ENCODE measurements around the gene SCARB2. TPM values are rescaled to one million over a fixed set of nuclear protein-coding genes. Genes with fewer than 3 reads are reported as not detected.
"Not testable (repeated sequence)": the region's sequence is repeated elsewhere in the genome, so short reads cannot be mapped to it uniquely, and the experiment has no call there.

Gene SCARB2
- total RNA-seq, result 165 and 174 TPM in 2 replicates

DNA sequence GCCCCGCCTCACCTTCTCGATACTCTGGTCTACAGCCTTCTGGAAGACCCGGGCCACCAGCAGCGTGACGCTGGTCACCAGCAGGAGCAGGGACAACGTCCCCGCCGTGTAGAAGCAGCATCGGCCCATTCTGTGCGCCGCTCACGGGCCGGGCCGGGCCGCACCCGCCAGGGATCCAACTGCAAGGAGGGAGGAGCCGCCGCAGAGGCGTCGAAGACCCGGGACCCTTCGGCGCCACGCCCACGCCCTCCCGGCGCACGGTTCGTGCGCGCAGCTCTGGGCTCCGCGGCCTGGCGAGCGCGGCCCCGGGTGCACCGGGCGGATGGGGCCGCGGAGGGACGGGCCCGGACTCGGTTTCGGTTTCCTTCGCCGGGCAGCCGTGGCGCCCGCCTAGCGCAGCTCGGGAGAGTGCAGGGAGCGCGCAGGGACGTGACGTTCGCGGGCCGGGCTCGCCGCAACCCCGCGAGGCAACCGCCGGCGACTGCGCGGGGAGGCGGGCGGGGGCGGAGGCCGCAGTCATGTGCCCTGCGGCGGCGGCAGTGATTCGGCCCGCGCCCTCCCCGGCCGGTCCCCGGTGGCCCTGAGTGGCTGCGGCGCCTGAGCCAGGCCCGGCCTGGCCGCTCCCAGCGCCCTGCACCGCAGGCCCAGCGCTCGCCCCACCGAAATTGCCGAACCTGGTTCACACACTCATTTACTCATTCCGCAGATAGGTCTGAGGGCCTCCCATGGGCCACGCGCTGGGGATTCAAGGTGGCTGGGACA, at the start of gene SCARB2:
Gene SCARB2 (minus strand): TSS at position 410 of the 762 bp plus-strand sequence. CDS start 281 bp downstream, at position 129.
- DNase-seq (ENCODE audit: low read depth in 2 of 2), result peak; percentile 93 to 96

GRCh38 chr4:76260571-76260970, 46.9 kb upstream of the SCARB2 start:
- no peak for DNase-seq (ENCODE audit: low read depth in 2 of 2)

DNA sequence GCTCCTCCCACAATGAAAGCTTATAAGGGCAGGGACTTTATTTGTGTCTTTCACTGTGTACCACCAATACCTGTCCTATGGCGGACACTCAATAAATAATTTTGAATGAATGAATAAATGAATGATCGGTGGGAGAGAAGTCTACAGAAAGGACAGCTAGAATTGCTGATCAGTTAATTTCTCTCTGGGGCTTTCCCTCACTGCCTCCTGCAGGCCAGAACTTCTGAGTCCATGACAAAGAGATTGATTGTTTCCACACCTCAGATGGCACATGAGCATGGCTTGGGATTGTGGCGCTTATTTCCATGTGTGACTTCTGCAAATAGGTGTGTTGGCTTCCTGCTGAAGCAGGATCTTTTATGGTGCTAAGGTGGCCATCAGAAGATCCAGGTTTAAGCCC, 44.2 kb upstream of the SCARB2 start:
- DNase-seq (ENCODE audit: low read depth in 2 of 2), result no peak

GRCh38 chr4:76256968-76257367, 43.3 kb upstream of the SCARB2 start:
- DNase-seq (ENCODE audit: low read depth in 2 of 2), result no peak

GRCh38 chr4:76256032-76256431, 42.4 kb upstream of the SCARB2 start:
- no peak for DNase-seq (ENCODE audit: low read depth in 2 of 2)

DNA sequence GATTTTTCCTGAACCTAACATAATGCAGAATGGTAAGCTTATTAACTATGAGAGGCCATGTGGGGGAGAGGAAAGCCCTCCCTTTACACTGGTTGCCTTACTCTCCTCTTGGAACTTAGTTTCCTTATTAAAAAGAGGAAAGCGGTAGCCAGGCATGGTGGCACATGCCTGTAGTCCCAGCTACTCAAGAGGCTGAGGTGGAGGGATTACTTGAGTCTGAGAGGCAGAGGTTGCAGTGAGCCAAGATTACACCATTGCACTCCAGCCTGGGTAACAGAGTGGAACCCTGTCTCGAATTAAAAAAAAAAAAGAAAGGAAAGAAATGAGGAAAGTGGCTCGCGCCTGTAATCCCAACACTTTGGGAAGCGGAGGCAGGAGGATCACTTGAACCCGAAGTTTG, 39.9 kb upstream of the SCARB2 start:
- no peak for DNase-seq (ENCODE audit: low read depth in 2 of 2)

DNA sequence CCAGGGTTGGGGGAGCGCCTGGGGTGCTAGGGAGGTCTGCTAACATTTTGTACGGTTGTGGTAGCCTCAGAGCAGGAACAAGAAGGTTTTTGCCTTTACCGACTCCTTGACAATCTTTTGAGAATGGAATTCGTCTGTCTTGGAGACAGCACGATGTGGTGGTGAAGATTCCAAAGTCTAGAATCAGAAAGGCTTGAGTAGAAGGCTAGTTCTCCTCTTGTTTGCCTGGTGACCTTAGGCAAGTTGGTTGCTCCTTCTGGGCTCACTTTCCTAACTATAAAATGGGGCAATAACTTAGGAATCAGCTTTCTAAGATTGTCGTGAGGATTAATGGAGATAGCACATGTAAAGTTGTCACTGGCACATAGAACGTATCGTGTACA, 38.6 kb upstream of the SCARB2 start:
- DNase-seq (ENCODE audit: low read depth in 2 of 2), result no peak

DNA sequence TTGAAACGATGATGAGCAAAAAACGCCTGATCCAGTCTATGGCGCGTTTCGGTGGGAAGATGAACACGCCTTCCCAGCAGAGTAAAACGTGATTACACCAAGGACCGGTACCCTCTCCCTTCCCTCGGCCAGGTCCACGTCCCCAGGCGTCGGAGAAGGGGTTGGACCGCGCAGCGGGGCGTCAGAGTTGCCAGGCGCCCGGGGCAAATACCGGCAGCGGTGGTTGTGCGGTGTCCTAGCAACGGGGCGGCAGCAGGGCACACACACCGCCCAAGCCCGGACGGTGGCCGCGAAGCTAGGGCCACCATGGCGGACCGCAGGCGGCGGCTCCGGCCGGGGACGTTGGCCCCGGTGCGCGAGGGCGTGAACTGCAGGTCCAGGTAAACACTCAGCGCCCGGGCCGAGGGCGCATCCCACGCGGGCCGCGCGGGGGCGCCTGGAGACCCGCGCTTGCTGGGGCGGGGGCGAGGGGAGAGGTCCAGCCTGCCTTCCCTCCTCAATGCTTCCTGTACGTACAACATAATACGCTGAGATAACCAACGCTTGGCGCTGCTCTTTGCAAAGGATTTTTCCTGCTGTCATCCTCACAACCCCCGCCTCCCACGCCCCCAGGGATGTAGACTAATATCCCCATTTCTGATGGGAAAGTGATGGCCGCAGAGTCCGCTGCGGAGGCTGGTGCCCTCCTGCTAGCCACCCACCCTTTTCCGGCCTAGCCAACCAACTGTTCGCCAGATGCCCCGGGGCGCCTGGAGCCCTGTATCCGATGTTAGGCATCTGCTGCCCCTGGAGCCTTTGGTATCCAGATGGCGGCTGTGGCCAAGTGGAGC, 38.0 kb upstream of the SCARB2 start, which contains the start of gene FAM47E:
Gene FAM47E (plus strand): TSS at position 281 of the 830 bp plus-strand sequence. CDS start 26 bp downstream, at position 307.
- DNase-seq (ENCODE audit: low read depth in 2 of 2), result peak; percentile 48 to 79

DNA sequence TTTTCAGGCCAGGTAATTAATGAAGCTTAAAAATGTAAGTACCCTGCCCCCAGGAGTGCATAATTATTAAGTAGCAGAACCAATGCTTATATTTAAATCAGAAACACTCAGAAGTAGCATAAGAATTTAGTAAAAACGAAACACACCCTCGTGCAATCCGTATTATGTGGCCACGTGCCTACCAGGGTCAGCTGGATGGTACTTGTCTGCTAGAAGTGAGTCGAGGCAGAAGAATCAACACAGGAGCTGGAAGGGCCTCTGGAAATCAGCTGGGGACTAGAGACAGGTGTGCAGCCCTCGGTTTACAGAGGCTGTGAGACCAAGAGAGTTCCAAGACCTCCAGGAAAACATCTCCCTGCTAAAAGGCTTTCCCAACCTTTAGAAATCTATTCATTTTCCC, 37.3 kb upstream of the SCARB2 start:
- DNase-seq (ENCODE audit: low read depth in 2 of 2), result no peak

GRCh38 chr4:76246852-76247251, 33.2 kb upstream of the SCARB2 start:
- no peak for DNase-seq (ENCODE audit: low read depth in 2 of 2)

DNA sequence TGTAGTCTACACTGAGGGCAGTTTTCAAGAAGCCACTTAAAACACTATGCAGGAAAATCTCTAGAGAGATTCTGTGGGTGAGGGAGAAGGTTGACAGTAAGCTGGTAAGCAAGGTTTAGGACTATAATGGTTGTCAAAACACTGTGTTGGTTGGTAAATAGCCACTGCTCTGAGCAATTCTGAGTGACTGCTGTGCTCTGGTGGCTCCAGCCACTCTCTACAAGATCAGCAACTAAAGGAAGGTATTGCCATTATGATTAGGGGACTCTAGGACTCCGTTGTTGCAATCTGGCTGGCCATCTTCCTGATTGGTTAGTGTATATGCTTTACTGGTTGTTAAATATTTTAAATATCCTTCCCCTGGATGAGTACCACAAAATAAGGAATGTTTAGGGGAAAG, 32.4 kb upstream of the SCARB2 start:
- DNase-seq (ENCODE audit: low read depth in 2 of 2), result no peak

- not testable (repeated sequence) for DNase-seq (ENCODE audit: low read depth in 2 of 2)
Observed at GRCh38 chr4:76243877-76244276, 30.3 kb upstream of the SCARB2 start.

GRCh38 chr4:76240236-76240635, 26.6 kb upstream of the SCARB2 start:
- DNase-seq (ENCODE audit: low read depth in 2 of 2), result no peak

DNA sequence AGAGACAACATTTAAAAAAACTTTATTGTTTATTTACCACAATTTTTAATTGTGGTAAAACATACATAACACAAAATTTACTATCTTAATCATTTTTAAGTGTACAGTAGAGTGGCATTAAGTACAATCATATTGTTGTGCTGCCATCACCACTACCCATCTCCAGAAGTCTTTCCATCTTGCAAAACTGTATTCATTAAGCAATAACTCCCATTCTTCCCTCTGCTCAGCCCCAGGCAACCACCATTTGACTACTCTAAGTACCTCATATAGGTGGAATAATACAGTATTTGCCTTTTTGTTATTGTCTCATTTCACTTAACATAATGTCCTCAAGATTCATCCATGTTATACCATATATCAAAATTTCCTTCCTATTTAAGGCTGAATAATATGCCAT, 25.1 kb upstream of the SCARB2 start:
- no peak for DNase-seq (ENCODE audit: low read depth in 2 of 2)

DNA sequence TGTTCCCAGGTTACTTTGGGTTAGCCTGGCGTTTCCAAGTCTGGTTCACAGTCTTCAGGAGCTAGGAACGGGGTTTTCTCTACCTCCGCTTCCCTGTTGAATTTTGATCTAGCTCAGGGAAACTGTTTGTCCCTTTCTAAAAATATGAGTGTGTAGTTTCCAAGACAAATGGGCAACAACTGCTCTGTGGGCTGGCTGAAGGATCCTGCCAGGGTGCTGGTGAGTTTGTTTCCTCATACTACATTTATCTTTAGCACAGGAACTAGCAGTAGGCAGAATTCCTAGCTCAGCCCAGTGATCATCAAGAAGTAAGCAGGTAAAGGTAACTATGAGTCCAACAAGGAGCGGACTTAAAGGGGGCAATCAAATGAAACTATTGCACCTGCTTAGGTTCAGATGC, 24.6 kb upstream of the SCARB2 start:
- DNase-seq (ENCODE audit: low read depth in 2 of 2), result no peak

- no peak for DNase-seq (ENCODE audit: low read depth in 2 of 2)
Observed at GRCh38 chr4:76235915-76236314, 22.3 kb upstream of the SCARB2 start.

DNA sequence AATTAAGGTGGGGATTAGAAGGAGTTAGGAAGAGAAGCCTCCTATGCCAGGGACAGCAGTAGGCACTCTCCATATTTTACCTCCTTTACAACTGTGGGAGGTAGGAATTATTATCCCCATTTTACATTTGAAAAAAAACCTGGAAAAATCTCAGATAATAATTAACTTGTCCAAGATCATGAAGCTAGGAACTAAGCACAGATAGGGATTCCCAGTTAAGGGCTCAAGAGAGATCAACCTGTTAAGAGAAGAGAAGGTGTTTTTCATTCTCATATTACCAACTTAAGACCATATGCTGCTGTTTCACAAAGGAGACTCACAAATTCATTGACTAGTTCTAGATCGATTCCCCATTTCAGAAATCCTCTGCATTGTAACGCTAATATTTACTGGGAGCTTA, 21.8 kb upstream of the SCARB2 start:
- no peak for DNase-seq (ENCODE audit: low read depth in 2 of 2)

GRCh38 chr4:76234679-76235044, 21.0 kb upstream of the SCARB2 start:
- DNase-seq (ENCODE audit: low read depth in 2 of 2), result no peak

GRCh38 chr4:76233967-76234678, 20.5 kb upstream of the SCARB2 start:
- DNase-seq (ENCODE audit: low read depth in 2 of 2), result no peak

- no peak for DNase-seq (ENCODE audit: low read depth in 2 of 2)
Observed at GRCh38 chr4:76233529-76233928, 19.9 kb upstream of the SCARB2 start.

- DNase-seq (ENCODE audit: low read depth in 2 of 2), result no peak
Observed at GRCh38 chr4:76233083-76233482, 19.5 kb upstream of the SCARB2 start.

- no peak for DNase-seq (ENCODE audit: low read depth in 2 of 2)
Observed at GRCh38 chr4:76232681-76233080, 19.1 kb upstream of the SCARB2 start.
